H9 (cell line): Measurements from ENCODE around the gene POC5. TPM values are rescaled to one million over a fixed set of nuclear protein-coding genes. Genes with fewer than 3 reads are reported as not detected.

Experiments
- DNase-seq: peaks from one replicate; pipeline ENCODE4 v3.0.0-alpha.2; 2017
- H2AFZ ChIP-seq: one replicate; pipeline ENCODE4 v1.6.1; 2013; ENCODE audit warnings: mild to moderate bottlenecking, low read length, control low read depth, moderate library complexity
- H2AK5ac ChIP-seq: 2 replicates; pipeline ENCODE4 v1.6.1; 2013; ENCODE audit warnings: low read length, control low read depth, mixed read lengths; ENCODE audit not compliant: insufficient read length
- H2BK120ac ChIP-seq: one replicate; pipeline ENCODE4 v1.6.1; 2013; ENCODE audit warnings: low read depth, mild to moderate bottlenecking, low read length, control low read depth, inconsistent platforms; ENCODE audit not compliant: poor library complexity, severe bottlenecking
- H2BK12ac ChIP-seq: 2 replicates; pipeline ENCODE4 v1.6.1; 2013; ENCODE audit warnings: low read length, control low read depth, mixed read lengths, low read depth; ENCODE audit not compliant: insufficient read length
- H2BK15ac ChIP-seq: 2 replicates; pipeline ENCODE4 v1.6.1; 2013; ENCODE audit warnings: low read depth, low read length, control low read depth
- H2BK20ac ChIP-seq: one replicate; pipeline ENCODE4 v1.6.1; 2013; ENCODE audit warnings: low read depth, mild to moderate bottlenecking, low read length, control low read depth, inconsistent platforms; ENCODE audit not compliant: poor library complexity, severe bottlenecking
- H2BK5ac ChIP-seq: 2 replicates; pipeline ENCODE4 v1.6.1; 2013; ENCODE audit warnings: low read length, control low read depth, mixed read lengths; ENCODE audit not compliant: insufficient read length
- H3K14ac ChIP-seq: 2 replicates; pipeline ENCODE4 v1.6.1; 2013; ENCODE audit warnings: low read length, control low read depth; ENCODE audit not compliant: insufficient read depth
- H3K18ac ChIP-seq: 2 replicates; pipeline ENCODE4 v1.6.1; 2013; ENCODE audit warnings: low read depth, mild to moderate bottlenecking, mixed read lengths, low read length, control low read depth; ENCODE audit not compliant: insufficient read length
- H3K23ac ChIP-seq: 2 replicates; pipeline ENCODE4 v1.6.1; 2013; ENCODE audit warnings: low read length, control low read depth, mixed read lengths, low read depth; ENCODE audit not compliant: insufficient read length
- H3K23me2 ChIP-seq: 2 replicates; pipeline ENCODE4 v1.6.1; 2013; ENCODE audit warnings: low read depth, mild to moderate bottlenecking, mixed read lengths, low read length, control low read depth; ENCODE audit not compliant: insufficient read length, poor library complexity, severe bottlenecking
- H3K27ac ChIP-seq: 2 replicates; pipeline ENCODE4 v1.5.1; 2013; ENCODE audit warnings: low read length, control low read depth, mixed read lengths, low read depth; ENCODE audit not compliant: insufficient read length
- H3K27me3 ChIP-seq: 2 replicates; pipeline ENCODE4 v1.6.1; 2013; ENCODE audit warnings: low read length, control low read depth, inconsistent platforms; ENCODE audit not compliant: insufficient read depth
- H3K4ac ChIP-seq: 2 replicates; pipeline ENCODE4 v1.6.1; 2013; ENCODE audit warnings: low read depth, mild to moderate bottlenecking, control low read depth, inconsistent platforms, low read length, moderate library complexity
- H3K4me1 ChIP-seq: 2 replicates; pipeline ENCODE4 v1.6.1; 2013; ENCODE audit warnings: low read length, control low read depth, inconsistent platforms; ENCODE audit not compliant: insufficient read depth
- H3K4me2 ChIP-seq: 2 replicates; pipeline ENCODE4 v1.6.1; 2013; ENCODE audit warnings: low read length, control low read depth, mixed read lengths; ENCODE audit not compliant: insufficient read length, insufficient read depth
- H3K56ac ChIP-seq: 2 replicates; pipeline ENCODE4 v1.6.1; 2013; ENCODE audit warnings: low read depth, mild to moderate bottlenecking, mixed read lengths, low read length, control low read depth; ENCODE audit not compliant: insufficient read length
- H3K79me1 ChIP-seq: 2 replicates; pipeline ENCODE4 v1.6.1; 2013; ENCODE audit warnings: low read depth, mild to moderate bottlenecking, moderate library complexity, low read length, control low read depth, inconsistent platforms; ENCODE audit not compliant: insufficient read depth, poor library complexity, severe bottlenecking
- H3K79me2 ChIP-seq: 2 replicates; pipeline ENCODE4 v1.6.1; 2013; ENCODE audit warnings: low read length, control low read depth, inconsistent platforms; ENCODE audit not compliant: insufficient read depth
- H3K9ac ChIP-seq: 2 replicates; pipeline ENCODE4 v1.6.1; 2013; ENCODE audit warnings: low read length, control low read depth, mixed read lengths; ENCODE audit not compliant: insufficient read length; ENCODE audit errors: extremely low read depth
- H3K9me3 ChIP-seq: one replicate; pipeline ENCODE4 v1.6.1; 2013; ENCODE audit warnings: low read depth, low read length, inconsistent platforms; ENCODE audit not compliant: control insufficient read depth
- H3T11ph ChIP-seq: one replicate; pipeline ENCODE4 v1.6.1; 2013; ENCODE audit warnings: mild to moderate bottlenecking, low read length, control low read depth, inconsistent platforms
- H4K20me1 ChIP-seq: one replicate; pipeline ENCODE4 v1.6.1; 2013; ENCODE audit not compliant: control insufficient read depth, insufficient read length, insufficient read depth
- H4K5ac ChIP-seq: 2 replicates; pipeline ENCODE4 v1.6.1; 2013; ENCODE audit warnings: low read depth, mild to moderate bottlenecking, mixed read lengths, low read length, control low read depth; ENCODE audit not compliant: insufficient read length
- H4K8ac ChIP-seq: replicated peaks from 2 replicates; pipeline ENCODE4 v1.6.1; 2013; ENCODE audit warnings: low read length, control low read depth, mixed read lengths, low read depth; ENCODE audit not compliant: insufficient read length
- H4K91ac ChIP-seq: 2 replicates; pipeline ENCODE4 v1.6.1; 2013; ENCODE audit warnings: low read depth, mild to moderate bottlenecking, moderate library complexity, mixed read lengths, low read length, control low read depth; ENCODE audit not compliant: insufficient read length
- H3K27ac Mint-ChIP-seq, 3 experiments: 2 replicates in 2 of 3; 3 replicates in 1 of 3; pipeline ENCODE4 v1.8.0; 2020 to 2021; ENCODE audit warnings: mixed read lengths in 3 of 3, mild to moderate bottlenecking in 1 of 3, moderate library complexity in 1 of 3
- H3K27me3 Mint-ChIP-seq: 2 replicates; pipeline ENCODE4 v1.8.0; 2021; ENCODE audit warnings: low read depth, mild to moderate bottlenecking, moderate library complexity, mixed read lengths
- H3K36me3 Mint-ChIP-seq, 3 experiments: 2 replicates in 2 of 3; 3 replicates in 1 of 3; pipeline ENCODE4 v1.8.0; 2020 to 2021; ENCODE audit warnings: low read depth in 3 of 3, mixed read lengths in 3 of 3; ENCODE audit not compliant: insufficient read depth in 1 of 3
- H3K4me1 Mint-ChIP-seq, 2 experiments: 2 replicates each; pipeline ENCODE4 v1.8.0; 2020; ENCODE audit warnings: mixed read lengths in 2 of 2
- H3K4me3 Mint-ChIP-seq, 2 experiments: 2 replicates in 1 of 2; 3 replicates in 1 of 2; pipeline ENCODE4 v1.8.0; 2020 to 2021; ENCODE audit warnings: mild to moderate bottlenecking in 2 of 2, mixed read lengths in 2 of 2, moderate library complexity in 1 of 2
- H3K9me3 Mint-ChIP-seq, 2 experiments: 2 replicates in 1 of 2; 3 replicates in 1 of 2; pipeline ENCODE4 v1.8.0; 2020; ENCODE audit warnings: mild to moderate bottlenecking in 2 of 2, mixed read lengths in 2 of 2, moderate library complexity in 1 of 2
- CTCF ChIP-seq: fragments of 200-600 bp; sonication (generic); conservative IDR thresholded peaks from 3 replicates; pipeline ENCODE4 v1.8.0; 2021; ENCODE audit warnings: antibody characterized with exemption, mild to moderate bottlenecking
- WGBS: extraction: QIAGEN DNeasy Blood & Tissue Kit; methylation state at CpG from one replicate; pipeline ENCODE4 v1.1.7; 2013; ENCODE audit warnings: missing lambda C conversion rate, low lambda C conversion rate, mixed read lengths; ENCODE audit not compliant: insufficient read length; ENCODE audit errors: extremely low coverage; 5-methylcytosine and 5-hydroxymethylcytosine counted together
- total RNA-seq: library from RNA; stranded (reverse); gene quantifications from 2 replicates; pipeline ENCODE4 v1.2.1, GENCODE V29; 2021

The POC5 gene
- total RNA-seq, 1 experiment from 2014 or later, result 12.2 TPM

GRCh38 chr5:75711151-75711550, 6.1 kb downstream of the POC5 start:
- H3K79me1 ChIP-seq, result no peaks in the 10 kb centered on the region
- no peak overlapping the region for H3K4ac ChIP-seq
- no CpG with 5 or more reads among the region's 1 CpG for WGBS
- H3K4me1 ChIP-seq, result no peaks in the 10 kb centered on the region
- no peak overlapping the region for H2AFZ ChIP-seq
- no peak overlapping the region for H2BK15ac ChIP-seq
- H4K5ac ChIP-seq, result no peak overlapping the region
- H3T11ph ChIP-seq, result no peak overlapping the region
- H4K20me1 ChIP-seq, result no peaks in the 10 kb centered on the region
- no peak for DNase-seq
- H2BK12ac ChIP-seq, result no peak overlapping the region
- H3K9me3 Mint-ChIP-seq, result no peaks in the 10 kb centered on the region
- no peaks in the 10 kb centered on the region for H3K27me3 Mint-ChIP-seq
- peaks cover 0 to 14% (median 0%) of the 10 kb centered on the region in 3 experiments; a peak in 3 of 7 replicates for H3K36me3 Mint-ChIP-seq
- H3K4me1 Mint-ChIP-seq, result peaks cover 6 to 7% of the 10 kb centered on the region in 2 experiments
- no peak overlapping the region for H3K4me2 ChIP-seq
- H3K79me2 ChIP-seq, result peaks cover 3% of the 10 kb centered on the region; the same call in 1 of the 2 replicates
- H3K4me3 Mint-ChIP-seq, result no peak overlapping the region
- H3K9me3 ChIP-seq, result no peaks in the 10 kb centered on the region
- H3K27ac ChIP-seq, result no peak overlapping the region
- TF ChIP-seq CTCF, result no peak
- H2BK120ac ChIP-seq, result no peak overlapping the region
- no peak overlapping the region for H3K56ac ChIP-seq
- no peak overlapping the region for H2AK5ac ChIP-seq
- no peak overlapping the region for H3K9ac ChIP-seq
- no peak overlapping the region for H3K23ac ChIP-seq
- H3K14ac ChIP-seq, result no peak overlapping the region
- no peak overlapping the region for H4K91ac ChIP-seq
- no peaks in the 10 kb centered on the region for H3K27me3 ChIP-seq
- H4K8ac ChIP-seq, result no peak overlapping the region
- no peak overlapping the region for H2BK5ac ChIP-seq
- no peak overlapping the region for H2BK20ac ChIP-seq
- H3K23me2 ChIP-seq, result no peaks in the 10 kb centered on the region
- no peak overlapping the region for H3K18ac ChIP-seq
- no peak overlapping the region for H3K27ac Mint-ChIP-seq
